Activated CD4-positive, alpha-beta T cell treated with anti-CD3 and anti-CD28 coated beads for 36 hours (primary cell): ENCODE results near the gene TSPYL4. TPM values are rescaled to one million over a fixed set of nuclear protein-coding genes. Genes with fewer than 3 reads are reported as not detected.
A peak's percentile ranks its signal among the peaks of the same experiment; 100 is the strongest.

Source experiments
- ATAC-seq: fragments of 200-7000 bp; cut with Tn5 transposase; one replicate; pipeline ENCODE4 v1.10.0; 2021; ENCODE audit warnings: mild to moderate bottlenecking, moderate library complexity
- CTCF ChIA-PET: fragments of 350-600 bp; sonication (Branson Sonifier 250); formaldehyde crosslinking; loops from one replicate; lab custom pipeline; 2021; ENCODE audit warnings: antibody characterized with exemption; lab: Charles Lee
- POLR2A ChIA-PET: fragments of 350-600 bp; sonication (Branson Sonifier 250); formaldehyde crosslinking; loops from one replicate; lab custom pipeline; 2021; ENCODE audit warnings: antibody characterized with exemption, inconsistent platforms; lab: Charles Lee
- DNase-seq: peaks from one replicate; pipeline ENCODE4 v3.0.0-alpha.2; 2020
- H3K27ac Mint-ChIP-seq: one replicate; pipeline ENCODE4 v1.8.0; 2021; ENCODE audit warnings: mixed read lengths
- H3K27me3 Mint-ChIP-seq: one replicate; pipeline ENCODE4 v1.8.0; 2021; ENCODE audit warnings: mixed read lengths
- H3K36me3 Mint-ChIP-seq: one replicate; pipeline ENCODE4 v1.8.0; 2021; ENCODE audit warnings: low read depth, mixed read lengths
- H3K4me1 Mint-ChIP-seq: one replicate; pipeline ENCODE4 v1.8.0; 2021; ENCODE audit warnings: mixed read lengths
- H3K4me3 Mint-ChIP-seq: one replicate; pipeline ENCODE4 v1.8.0; 2021; ENCODE audit warnings: mild to moderate bottlenecking, moderate library complexity, mixed read lengths
- H3K9me3 Mint-ChIP-seq: one replicate; pipeline ENCODE4 v1.8.0; 2021; ENCODE audit warnings: low read depth, mixed read lengths
- intact Hi-C, 2 experiments: fragments of 100-400 bp; cut with DNase I in 1 of 2; cut with micrococcal nuclease in 1 of 2; formaldehyde crosslinking; loops; one replicate each; pipeline versions ENCODE4 v1.14.2 to v1.15.1; 2022 to 2024; cut with DNase I, micrococcal nuclease
- total RNA-seq, 2 experiments: library from RNA; stranded (reverse); gene quantifications; one replicate each; pipeline ENCODE4 v1.2.3, GENCODE V29; 2021

The TSPYL4 gene
- total RNA-seq, 2 experiments from 2014 or later = 9.4 to 10.8 TPM

GRCh38 chr6:116210750-116211425 is 43.0 kb downstream of the TSPYL4 start:
- Mint-ChIP-seq H3K27me3 (no peaks in the 10 kb centered on the region), H3K27ac (no peak overlapping the region), H3K4me1 (no peaks in the 10 kb centered on the region), H3K4me3 (no peak overlapping the region), H3K9me3 (no peaks in the 10 kb centered on the region), H3K36me3 (no peaks in the 10 kb centered on the region)
- no peak for ATAC-seq
- intact Hi-C loops = no loop called here
- no peak for DNase-seq
- POLR2A ChIA-PET = no interaction called here
- CTCF ChIA-PET = interaction anchor here (0.8 kb wide), 1 partner anchor 301 kb away, joined by 3 read pairs; no protein-coding TSS in a partner anchor

- H3K9me3 Mint-ChIP-seq = no peaks in the 10 kb centered on the region
- DNase-seq (no peak), ATAC-seq (no peak)
- H3K27me3 Mint-ChIP-seq = no peaks in the 10 kb centered on the region
- H3K36me3 Mint-ChIP-seq = no peaks in the 10 kb centered on the region
- CTCF ChIA-PET = interaction anchor here (0.8 to 3.1 kb wide), 2 partner anchors 8 to 302 kb away, joined by 3 to 13 read pairs; no protein-coding TSS in a partner anchor
- H3K4me1 Mint-ChIP-seq = no peaks in the 10 kb centered on the region
- no peak overlapping the region for H3K27ac Mint-ChIP-seq
- no peak overlapping the region for H3K4me3 Mint-ChIP-seq
- intact Hi-C loops = no loop called here
- POLR2A ChIA-PET = no interaction called here
These were observed 43.6 kb downstream of the TSPYL4 start for GRCh38 chr6:116210316-116210715.

GRCh38 chr6:116208056-116208785 is 45.7 kb downstream of the TSPYL4 start:
- no peaks in the 10 kb centered on the region for H3K4me1 Mint-ChIP-seq
- H3K4me3 Mint-ChIP-seq = no peak overlapping the region
- H3K9me3 Mint-ChIP-seq = no peaks in the 10 kb centered on the region
- ATAC-seq = no peak
- no peak for DNase-seq
- ChIA-PET CTCF (interaction anchor here (1.0 to 3.1 kb wide), 2 partner anchors 10 to 25 kb away, joined by 4 to 13 read pairs; no protein-coding TSS in a partner anchor), POLR2A (no interaction called here)
- intact Hi-C loops = no loop called here
- no peak overlapping the region for H3K27ac Mint-ChIP-seq
- no peaks in the 10 kb centered on the region for H3K27me3 Mint-ChIP-seq
- H3K36me3 Mint-ChIP-seq = no peaks in the 10 kb centered on the region

GRCh38 chr6:116206231-116206903 is 47.5 kb downstream of the TSPYL4 start:
- CTCF ChIA-PET = interaction anchor here (1.2 kb wide), 1 partner anchor 30 kb away, joined by 3 read pairs; no protein-coding TSS in a partner anchor
- intact Hi-C loops = no loop called here
- Mint-ChIP-seq H3K27me3 (no peaks in the 10 kb centered on the region), H3K4me1 (no peaks in the 10 kb centered on the region), H3K27ac (no peak overlapping the region), H3K36me3 (no peaks in the 10 kb centered on the region), H3K4me3 (no peak overlapping the region), H3K9me3 (no peaks in the 10 kb centered on the region)
- POLR2A ChIA-PET = no interaction called here
- peak; percentile 36 for ATAC-seq
- DNase-seq = no peak

GRCh38 chr6:116205281-116205680 is 48.6 kb downstream of the TSPYL4 start:
- intact Hi-C loops = no loop called here
- Mint-ChIP-seq H3K27ac (no peak overlapping the region), H3K36me3 (no peaks in the 10 kb centered on the region), H3K27me3 (no peaks in the 10 kb centered on the region), H3K4me1 (no peaks in the 10 kb centered on the region), H3K9me3 (no peaks in the 10 kb centered on the region), H3K4me3 (no peak overlapping the region)
- CTCF ChIA-PET = no interaction called here
- ATAC-seq (no peak), DNase-seq (no peak)
- POLR2A ChIA-PET = no interaction called here

GRCh38 chr6:116201538-116201937 is 52.3 kb downstream of the TSPYL4 start:
- Mint-ChIP-seq H3K4me3 (no peak overlapping the region), H3K27me3 (no peaks in the 10 kb centered on the region), H3K9me3 (no peaks in the 10 kb centered on the region), H3K27ac (no peak overlapping the region), H3K36me3 (no peaks in the 10 kb centered on the region), H3K4me1 (no peaks in the 10 kb centered on the region)
- DNase-seq (no peak), ATAC-seq (no peak)
- intact Hi-C loops = no loop called here
- CTCF ChIA-PET = interaction anchor here (0.6 kb wide), 1 partner anchor 1429 kb away, joined by 3 read pairs; no protein-coding TSS in a partner anchor
- POLR2A ChIA-PET = no interaction called here

GRCh38 chr6:116200619-116201249 is 53.1 kb downstream of the TSPYL4 start:
- Mint-ChIP-seq H3K27ac (no peak overlapping the region), H3K4me1 (no peaks in the 10 kb centered on the region), H3K36me3 (no peaks in the 10 kb centered on the region), H3K4me3 (no peak overlapping the region), H3K9me3 (no peaks in the 10 kb centered on the region), H3K27me3 (no peaks in the 10 kb centered on the region)
- no peak for ATAC-seq
- no peak for DNase-seq
- ChIA-PET POLR2A (no interaction called here), CTCF (interaction anchor here (1.3 kb wide), 1 partner anchor 16 kb away, joined by 4 read pairs; no protein-coding TSS in a partner anchor)
- intact Hi-C loops = no loop called here

Other genes starting within 250 kb of the TSPYL4 start
- under 1 TPM; 0.02 to 0.05 TPM for gene FRK, start 193.2 kb downstream of the TSPYL4 start, total RNA-seq
- 10 to 100 TPM; 39.4 to 42.4 TPM for gene NT5DC1, start 153.2 kb downstream of the TSPYL4 start, total RNA-seq
- not detected for gene COL10A1, start 127.9 kb downstream of the TSPYL4 start, total RNA-seq
- gene TSPYL1, start 25.9 kb upstream of the TSPYL4 start, total RNA-seq = 10 to 100 TPM; 37.5 to 38.2 TPM
- 1 to 10 TPM; 5.6 TPM for gene DSE, start 116.9 kb upstream of the TSPYL4 start, total RNA-seq
- gene CALHM6, start 207.3 kb upstream of the TSPYL4 start, total RNA-seq = 10 to 100 TPM in 1 of 2 experiments, 1 to 10 TPM in 1; 7.1 to 10.0 TPM